ENCODE data around the gene C12orf57.

The C12orf57 gene

GRCh38 chr12:6965026-6965661, 21.3 kb downstream of the C12orf57 start:
- DNase-seq (ENCODE audit: low spot score) = peak; percentile 94

- DNase-seq (ENCODE audit: low spot score) = no peak
These were observed 21.9 kb downstream of the C12orf57 start for GRCh38 chr12:6965714-6966113.

GRCh38 chr12:6966351-6966750, 22.5 kb downstream of the C12orf57 start:
- DNase-seq (ENCODE audit: low spot score) = no peak

- no peak for DNase-seq (ENCODE audit: low spot score)
These were observed 23.9 kb downstream of the C12orf57 start for GRCh38 chr12:6967651-6968100.

GRCh38 chr12:6968426-6968825, 24.6 kb downstream of the C12orf57 start:
- DNase-seq (ENCODE audit: low spot score) = no peak

- peak; percentile 32 for DNase-seq (ENCODE audit: low spot score)
These were observed 26.3 kb downstream of the C12orf57 start for GRCh38 chr12:6970096-6970527.

- DNase-seq (ENCODE audit: low spot score) = no peak
These were observed 30.4 kb downstream of the C12orf57 start for GRCh38 chr12:6974180-6974579.

GRCh38 chr12:6975297-6976032, 31.6 kb downstream of the C12orf57 start:
- DNase-seq (ENCODE audit: low spot score) = no peak

- no peak for DNase-seq (ENCODE audit: low spot score)
These were observed 33.8 kb downstream of the C12orf57 start for GRCh38 chr12:6977653-6978052.

GRCh38 chr12:6978188-6978587, 34.4 kb downstream of the C12orf57 start:
- no peak for DNase-seq (ENCODE audit: low spot score)

GRCh38 chr12:6978611-6979011, 34.8 kb downstream of the C12orf57 start:
- DNase-seq (ENCODE audit: low spot score) = no peak

GRCh38 chr12:6979021-6979420, 35.2 kb downstream of the C12orf57 start:
- no peak for DNase-seq (ENCODE audit: low spot score)

GRCh38 chr12:6979453-6979852, 35.6 kb downstream of the C12orf57 start:
- no peak for DNase-seq (ENCODE audit: low spot score)

GRCh38 chr12:6980075-6980474, 36.3 kb downstream of the C12orf57 start:
- no peak for DNase-seq (ENCODE audit: low spot score)

- no peak for DNase-seq (ENCODE audit: low spot score)
These were observed 36.9 kb downstream of the C12orf57 start for GRCh38 chr12:6980740-6981139.

GRCh38 chr12:6981152-6982052, 37.6 kb downstream of the C12orf57 start:
- DNase-seq (ENCODE audit: low spot score) = no peak

GRCh38 chr12:6982532-6982931, 38.7 kb downstream of the C12orf57 start:
- DNase-seq (ENCODE audit: low spot score) = no peak

- no peak for DNase-seq (ENCODE audit: low spot score)
These were observed 44.2 kb downstream of the C12orf57 start for GRCh38 chr12:6987956-6988553.

Data from Ammon's horn (tissue), 1 donor.